ENCODE measurements around the gene RAB15.

Gene RAB15

DNA sequence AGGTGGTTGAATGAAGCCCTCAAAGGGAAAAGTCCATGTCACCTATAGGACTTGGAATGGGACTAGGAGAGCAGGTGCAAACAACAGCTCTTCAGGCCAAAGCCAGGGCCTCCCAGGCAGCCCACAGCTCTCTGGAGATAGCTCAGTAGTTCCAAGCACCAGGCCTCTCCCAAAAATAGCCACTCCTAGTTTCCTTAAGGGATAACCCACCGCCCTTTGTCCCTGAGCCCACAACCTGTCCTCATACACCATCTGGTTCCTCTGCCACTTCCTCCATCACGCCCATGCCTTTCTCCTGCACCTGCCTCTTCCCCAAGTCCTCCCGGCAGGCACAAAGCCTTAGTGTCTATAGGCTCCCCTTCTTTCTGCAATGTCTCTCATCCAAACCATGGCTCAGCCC lies 2.1 kb downstream of the RAB15 start:
- TF ChIP-seq, protein P1, sequence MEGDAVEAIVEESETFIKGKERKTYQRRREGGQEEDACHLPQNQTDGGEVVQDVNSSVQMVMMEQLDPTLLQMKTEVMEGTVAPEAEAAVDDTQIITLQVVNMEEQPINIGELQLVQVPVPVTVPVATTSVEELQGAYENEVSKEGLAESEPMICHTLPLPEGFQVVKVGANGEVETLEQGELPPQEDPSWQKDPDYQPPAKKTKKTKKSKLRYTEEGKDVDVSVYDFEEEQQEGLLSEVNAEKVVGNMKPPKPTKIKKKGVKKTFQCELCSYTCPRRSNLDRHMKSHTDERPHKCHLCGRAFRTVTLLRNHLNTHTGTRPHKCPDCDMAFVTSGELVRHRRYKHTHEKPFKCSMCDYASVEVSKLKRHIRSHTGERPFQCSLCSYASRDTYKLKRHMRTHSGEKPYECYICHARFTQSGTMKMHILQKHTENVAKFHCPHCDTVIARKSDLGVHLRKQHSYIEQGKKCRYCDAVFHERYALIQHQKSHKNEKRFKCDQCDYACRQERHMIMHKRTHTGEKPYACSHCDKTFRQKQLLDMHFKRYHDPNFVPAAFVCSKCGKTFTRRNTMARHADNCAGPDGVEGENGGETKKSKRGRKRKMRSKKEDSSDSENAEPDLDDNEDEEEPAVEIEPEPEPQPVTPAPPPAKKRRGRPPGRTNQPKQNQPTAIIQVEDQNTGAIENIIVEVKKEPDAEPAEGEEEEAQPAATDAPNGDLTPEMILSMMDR (IDR thresholded peaks at IDR 0.05; ENCODE audit: control insufficient read depth, insufficient read depth, low read depth, low read length, missing control alignments), result no peak
- H3K4me3 ChIP-seq (ENCODE audit: control insufficient read depth, low read depth, low read length), result no peak overlapping the region
- DNase-seq (ENCODE audit: low read depth), result no peak

DNA sequence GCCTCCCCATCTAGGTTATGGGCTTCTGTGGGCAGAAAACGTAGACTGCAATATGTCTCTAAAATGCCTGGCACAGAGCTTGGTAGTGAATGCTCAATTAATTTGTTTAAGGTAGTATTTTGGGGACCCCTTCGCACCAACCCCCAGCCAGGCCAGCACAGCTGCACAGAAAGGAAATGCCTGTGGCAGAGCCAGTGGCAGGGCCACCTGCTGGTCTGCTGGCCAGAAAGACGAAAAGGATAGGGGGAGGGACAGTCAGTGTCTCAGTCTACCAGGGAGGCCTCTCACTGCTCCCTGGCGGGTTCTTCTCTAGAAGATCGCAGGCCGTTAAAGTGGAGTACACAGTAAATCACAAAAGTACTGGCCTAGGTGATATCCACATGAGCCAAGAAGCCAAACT lies 3.5 kb downstream of the RAB15 start:
- H3K4me3 ChIP-seq (ENCODE audit: control insufficient read depth, low read depth, low read length), result no peak overlapping the region
- TF ChIP-seq, protein P1 (IDR thresholded peaks at IDR 0.05; ENCODE audit: control insufficient read depth, insufficient read depth, low read depth, low read length, missing control alignments), result no peak
- DNase-seq (ENCODE audit: low read depth), result no peak

DNA sequence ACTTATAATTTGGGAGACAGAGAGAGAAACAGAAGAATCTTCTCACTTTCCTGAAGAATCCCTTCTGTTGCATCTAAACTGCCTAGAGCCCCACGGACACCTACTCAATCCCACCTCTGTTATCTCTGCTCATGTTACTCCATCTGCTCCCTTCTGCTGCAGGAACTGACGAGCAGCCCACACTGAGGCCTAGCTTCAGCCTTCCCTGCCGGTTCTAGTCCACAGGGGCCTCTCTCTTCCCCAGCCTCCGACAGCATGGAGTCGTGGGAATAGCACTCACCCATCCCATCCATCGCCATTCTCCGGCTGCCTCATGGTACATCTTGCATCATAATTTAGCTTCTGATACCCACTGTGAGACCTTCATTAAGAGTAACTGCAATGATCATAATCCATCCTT lies 4.0 kb downstream of the RAB15 start:
- DNase-seq (ENCODE audit: low read depth), result no peak
- TF ChIP-seq, protein P1 (IDR thresholded peaks at IDR 0.05; ENCODE audit: control insufficient read depth, insufficient read depth, low read depth, low read length, missing control alignments), result no peak
- H3K4me3 ChIP-seq (ENCODE audit: control insufficient read depth, low read depth, low read length), result no peak overlapping the region

DNA sequence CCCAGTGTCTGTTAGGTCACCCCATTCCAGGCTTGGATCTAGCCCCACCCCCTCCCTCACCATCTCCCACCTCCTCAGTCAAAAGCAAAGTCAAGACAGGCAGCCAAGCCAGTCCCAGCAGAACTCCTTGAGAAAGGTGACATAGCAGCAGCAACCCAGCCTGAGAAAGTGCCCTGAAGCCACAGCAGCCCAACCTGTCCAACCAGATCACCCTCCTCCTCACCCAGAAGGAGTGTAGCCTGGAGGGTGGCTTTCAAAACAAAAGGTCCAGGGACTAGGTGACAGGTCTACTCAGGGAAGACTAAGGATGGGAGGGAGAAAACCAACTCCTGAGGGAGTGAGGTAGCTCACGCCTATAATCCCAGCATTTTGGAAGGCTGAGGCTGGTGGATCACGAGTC lies 5.2 kb downstream of the RAB15 start:
- no peak for DNase-seq (ENCODE audit: low read depth)
- TF ChIP-seq, protein P1 (IDR thresholded peaks at IDR 0.05; ENCODE audit: control insufficient read depth, insufficient read depth, low read depth, low read length, missing control alignments), result no peak
- H3K4me3 ChIP-seq (ENCODE audit: control insufficient read depth, low read depth, low read length), result no peak overlapping the region

DNA sequence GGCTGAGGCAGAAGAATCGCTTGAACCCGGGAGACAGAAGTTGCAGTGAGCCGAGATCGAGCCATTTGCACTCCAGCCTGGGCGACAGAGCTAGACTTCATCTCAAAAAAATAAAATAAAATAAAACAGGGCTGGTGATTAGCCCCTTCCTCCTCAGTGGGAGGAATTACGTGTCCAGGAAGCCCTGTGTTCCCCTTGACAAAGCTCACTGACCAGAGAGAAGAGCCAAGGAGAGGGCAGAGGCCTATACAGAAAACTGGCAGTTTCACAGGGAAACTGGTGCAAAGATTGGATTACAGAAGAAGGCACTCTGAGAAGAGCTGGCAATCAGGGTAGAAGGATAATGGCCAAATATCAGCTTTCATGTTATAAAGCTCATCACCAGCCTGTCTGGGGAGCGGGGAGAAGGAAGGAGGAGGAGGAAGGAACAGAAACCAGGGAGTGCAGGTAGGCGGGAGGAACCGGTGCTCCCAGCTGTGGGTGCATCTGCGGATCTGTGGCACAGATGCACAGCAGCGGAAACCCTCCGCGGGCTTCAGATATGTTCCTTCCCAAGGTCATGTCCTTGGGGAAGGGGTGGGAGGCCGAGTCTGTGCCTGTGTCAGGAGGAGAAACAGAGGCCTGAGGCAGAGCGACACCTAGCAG lies 6.7 kb downstream of the RAB15 start:
- DNase-seq (ENCODE audit: low read depth), result no peak
- TF ChIP-seq, protein P1 (IDR thresholded peaks at IDR 0.05; ENCODE audit: control insufficient read depth, insufficient read depth, low read depth, low read length, missing control alignments), result no peak
- H3K4me3 ChIP-seq (ENCODE audit: control insufficient read depth, low read depth, low read length), result no peak overlapping the region

DNA sequence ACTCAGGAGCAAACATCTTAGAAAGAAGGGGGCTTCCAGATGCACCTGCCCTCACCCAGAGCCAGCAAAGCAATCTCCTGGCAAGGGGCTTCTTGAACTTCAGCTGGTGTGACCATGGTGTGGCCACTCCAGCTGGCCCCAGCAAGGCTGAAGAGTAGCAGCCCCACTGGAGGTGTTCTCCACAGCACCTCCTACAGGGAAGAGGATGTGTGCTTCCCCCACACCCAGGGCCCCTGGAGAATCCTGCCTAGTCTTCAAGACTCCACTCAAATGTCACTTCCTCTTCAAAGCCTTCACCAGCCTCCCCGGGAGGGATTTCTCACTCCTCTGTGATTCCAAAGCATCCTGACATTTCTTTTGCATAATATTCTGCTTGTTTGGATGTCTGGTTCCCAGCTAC lies 8.5 kb downstream of the RAB15 start:
- no peak overlapping the region for H3K4me3 ChIP-seq (ENCODE audit: control insufficient read depth, low read depth, low read length)
- TF ChIP-seq, protein P1 (IDR thresholded peaks at IDR 0.05; ENCODE audit: control insufficient read depth, insufficient read depth, low read depth, low read length, missing control alignments), result no peak
- no peak for DNase-seq (ENCODE audit: low read depth)

Data from AG09309 (cell line).